HG02610 (cell line): ENCODE measurements around the gene MAP3K4.
"Not testable (repeated sequence)": the region's sequence is repeated elsewhere in the genome, so short reads cannot be mapped to it uniquely, and the experiment has no call there.

Source experiments
- ATAC-seq: cut with Tn5 transposase; IDR thresholded peaks from one replicate; pipeline ENCODE4 v1.9.1; 2021; ENCODE audit warnings: mild to moderate bottlenecking, moderate library complexity; ENCODE audit not compliant: unreplicated experiment

The MAP3K4 gene

DNA sequence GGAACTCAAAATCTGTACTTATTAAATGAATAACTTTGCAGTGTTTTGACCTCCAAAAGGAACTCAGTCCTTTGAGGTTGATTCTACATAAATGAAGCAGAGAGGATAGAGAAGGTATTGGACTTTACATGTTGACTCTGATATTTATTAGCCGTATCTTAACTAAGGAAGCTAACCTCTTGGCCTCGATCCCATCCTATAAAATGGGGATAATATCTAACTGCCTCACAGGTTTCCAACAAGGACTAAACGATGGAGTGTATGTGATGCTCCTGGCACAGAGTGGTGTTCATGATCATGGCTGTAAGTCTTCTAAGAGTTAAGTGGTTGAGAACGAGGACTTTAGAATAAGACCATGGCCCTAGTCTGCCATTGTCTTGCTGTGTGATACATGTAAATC lies 24.2 kb upstream of the MAP3K4 start:
- ATAC-seq: no peak

DNA sequence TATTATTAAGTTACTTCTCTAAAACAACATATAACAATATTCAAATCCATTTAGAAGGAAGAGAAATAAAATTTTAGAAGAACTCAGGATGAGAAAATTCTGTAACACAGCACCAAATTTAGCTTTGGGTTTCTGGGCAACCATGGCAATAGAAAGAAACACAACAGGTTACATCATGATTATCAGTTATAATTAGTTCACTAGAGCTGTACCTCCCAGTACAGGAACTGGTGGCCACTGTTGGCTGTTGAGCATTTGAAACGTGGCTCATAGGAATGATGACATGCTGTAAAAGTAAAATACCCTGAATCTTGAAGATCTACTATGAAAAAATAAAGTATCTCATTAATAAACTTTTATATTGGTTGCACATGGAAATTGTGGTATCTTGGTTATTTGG lies 23.7 kb upstream of the MAP3K4 start:
- no peak for ATAC-seq

GRCh38 chr6:160971171-160971570 lies 20.4 kb upstream of the MAP3K4 start:
- no peak for ATAC-seq

- ATAC-seq: no peak
Measured at GRCh38 chr6:160972111-160972510, 19.5 kb upstream of the MAP3K4 start.

GRCh38 chr6:160972594-160972993 lies 19.0 kb upstream of the MAP3K4 start:
- not testable (repeated sequence) for ATAC-seq

DNA sequence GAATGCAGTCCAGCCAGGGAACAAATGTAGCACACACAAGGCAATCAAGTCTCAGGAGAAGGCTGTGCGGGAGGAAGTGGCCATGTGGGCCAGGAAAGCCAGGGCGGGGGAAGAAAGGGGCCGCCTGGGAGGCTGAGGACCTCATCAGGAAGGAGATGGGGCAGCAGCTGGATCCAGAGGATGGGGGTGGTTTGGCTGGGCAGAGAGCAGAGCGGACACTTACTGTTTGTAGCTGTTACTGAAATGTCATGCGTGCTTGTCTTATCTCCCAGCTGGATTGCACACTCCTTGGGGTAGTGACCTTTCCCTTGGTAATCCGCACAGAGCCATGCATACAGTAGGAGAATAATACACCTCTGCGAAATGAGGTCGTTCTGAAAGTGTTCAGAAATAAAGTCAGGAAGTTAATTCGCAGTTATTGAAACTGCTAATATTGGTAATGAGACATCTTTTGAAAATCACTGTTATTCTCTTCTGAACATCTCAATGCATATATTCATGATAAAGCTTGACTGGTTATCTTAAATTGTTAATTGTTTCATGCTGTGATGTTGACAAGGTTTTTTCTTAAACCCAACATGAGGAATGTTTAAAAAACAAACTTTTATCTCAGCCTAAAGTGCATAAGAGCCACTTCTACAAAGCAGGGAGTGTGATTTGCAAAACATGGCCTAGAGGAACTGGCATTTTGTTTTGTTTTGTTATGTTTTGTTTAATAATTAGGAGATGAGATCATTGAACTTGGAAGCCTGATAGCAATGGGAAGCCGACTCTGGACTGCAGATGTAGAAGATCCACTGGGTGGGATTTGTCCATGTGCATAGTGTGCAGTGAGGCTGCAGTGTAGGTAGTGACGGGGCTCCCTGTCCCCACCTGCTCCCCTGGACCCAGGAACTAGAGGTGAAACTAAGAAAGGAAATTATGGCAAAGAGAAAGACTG lies 18.0 kb upstream of the MAP3K4 start:
- no peak for ATAC-seq

- ATAC-seq: no peak
Measured at GRCh38 chr6:160974304-160974771, 17.2 kb upstream of the MAP3K4 start.

GRCh38 chr6:160975162-160975561 lies 16.4 kb upstream of the MAP3K4 start:
- no peak for ATAC-seq

DNA sequence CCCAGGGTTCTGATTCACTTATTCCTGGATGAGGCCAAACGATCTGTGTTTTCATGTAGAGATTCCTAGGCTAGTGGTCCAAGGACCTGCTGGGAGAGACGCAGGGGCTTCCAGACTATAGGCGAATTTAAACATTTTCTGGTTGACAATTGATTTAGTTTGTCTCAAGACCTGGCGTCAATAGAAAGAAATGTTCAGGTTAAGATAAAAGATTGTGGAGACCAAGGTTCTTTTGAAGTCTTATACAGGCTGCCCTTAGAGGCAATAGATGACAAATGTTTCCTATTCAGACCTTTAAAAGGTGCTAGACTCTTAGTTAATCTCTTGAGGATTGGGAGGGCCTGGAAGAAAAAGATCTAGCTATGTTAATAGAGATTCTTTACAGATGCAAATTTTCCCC lies 15.6 kb upstream of the MAP3K4 start:
- ATAC-seq: not testable (repeated sequence)

GRCh38 chr6:160978141-160978901 lies 13.2 kb upstream of the MAP3K4 start:
- no peak for ATAC-seq

- ATAC-seq: no peak
Measured at GRCh38 chr6:160979061-160979708, 12.4 kb upstream of the MAP3K4 start.

DNA sequence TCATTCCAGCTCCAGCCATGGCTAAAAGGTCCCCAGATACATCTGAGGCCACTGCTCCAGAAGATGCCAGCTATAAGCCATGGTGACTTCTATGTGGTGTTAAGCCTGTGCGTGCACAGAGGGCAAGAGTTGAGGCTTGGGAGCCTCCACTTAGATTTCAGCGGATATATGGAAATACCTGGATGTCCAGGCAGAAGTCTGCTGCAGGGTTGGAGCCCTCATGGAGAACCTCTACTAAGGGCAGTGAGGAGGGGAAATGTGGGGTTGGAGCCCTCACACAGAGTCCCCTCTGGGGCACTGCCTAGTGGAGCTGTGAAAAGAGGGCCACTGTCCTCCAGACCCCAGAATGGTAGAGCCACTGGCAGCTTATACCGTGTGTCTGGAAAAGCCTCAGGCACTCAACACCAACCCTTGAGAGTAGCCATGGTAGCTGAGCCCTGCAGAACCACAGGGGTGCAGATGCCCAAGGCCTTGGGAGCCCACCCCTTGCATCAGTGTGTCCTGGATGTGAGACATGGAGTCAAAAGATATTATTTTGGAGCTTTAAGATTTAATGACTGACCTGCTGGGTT lies 8.1 kb upstream of the MAP3K4 start:
- ATAC-seq: not testable (repeated sequence)

DNA sequence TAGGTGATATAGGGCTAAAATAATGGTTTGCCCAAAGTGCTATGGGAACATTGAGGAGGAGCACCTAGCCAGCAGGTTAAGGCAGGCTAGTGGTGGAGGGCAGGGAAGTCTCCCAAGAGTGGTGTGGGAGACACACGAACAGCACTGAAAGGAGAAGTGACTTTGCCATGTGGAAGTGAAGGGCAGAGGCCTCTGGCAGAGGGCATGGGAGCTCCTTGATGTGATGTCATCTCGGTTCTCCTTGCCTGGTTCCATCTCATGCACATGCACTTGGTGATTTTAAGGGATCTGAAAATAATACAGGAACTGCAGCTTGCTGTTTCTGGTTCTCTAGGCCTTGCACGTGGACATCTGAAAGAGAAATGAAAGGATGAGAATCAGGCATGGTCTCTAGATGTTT lies 4.7 kb upstream of the MAP3K4 start:
- no peak for ATAC-seq

DNA sequence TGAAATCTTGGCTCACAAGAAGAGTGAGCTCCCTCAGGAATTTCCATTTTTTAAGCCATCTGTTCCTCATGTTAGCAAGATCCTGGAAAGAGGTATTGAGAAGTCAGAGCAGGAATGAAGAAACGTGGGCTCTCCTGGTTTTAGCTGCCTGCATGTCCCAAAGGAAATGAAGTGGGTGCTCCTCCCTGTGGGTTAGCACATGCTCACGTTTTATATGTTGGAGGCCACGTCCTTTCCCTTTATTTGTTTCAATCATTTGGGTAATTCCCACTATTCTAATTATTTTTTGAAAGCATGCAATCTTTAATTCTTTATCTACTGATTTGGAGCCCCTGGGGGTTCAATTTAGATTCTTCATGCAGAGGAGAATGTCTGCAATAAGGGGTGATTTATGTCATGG lies 4.3 kb upstream of the MAP3K4 start:
- no peak for ATAC-seq

GRCh38 chr6:160990847-160991405 lies 643 bp upstream of the MAP3K4 start:
- ATAC-seq: no peak

GRCh38 chr6:160992061-160992979 lies 751 bp downstream of the MAP3K4 start:
- peak; percentile 53 for ATAC-seq

DNA sequence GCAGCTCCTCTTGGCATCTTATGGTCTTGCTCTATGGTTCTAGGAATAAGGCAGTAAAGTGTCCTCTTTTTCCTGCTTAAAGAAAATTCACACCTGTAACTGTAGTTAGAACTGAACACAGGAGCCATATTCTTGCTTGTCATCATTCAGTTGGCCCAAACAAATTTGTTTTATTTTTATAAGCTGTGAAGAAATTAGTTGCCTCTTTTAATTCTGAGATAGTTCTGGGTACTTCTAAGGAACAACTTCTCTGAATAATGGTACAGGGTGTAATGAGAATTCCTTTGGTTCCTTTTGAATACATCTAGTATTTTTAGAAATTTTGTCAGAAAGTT lies 1.4 kb downstream of the MAP3K4 start:
- no peak for ATAC-seq

GRCh38 chr6:160995271-160995670 lies 3.7 kb downstream of the MAP3K4 start:
- ATAC-seq: no peak

GRCh38 chr6:160996131-160996601 lies 4.6 kb downstream of the MAP3K4 start:
- ATAC-seq: no peak

DNA sequence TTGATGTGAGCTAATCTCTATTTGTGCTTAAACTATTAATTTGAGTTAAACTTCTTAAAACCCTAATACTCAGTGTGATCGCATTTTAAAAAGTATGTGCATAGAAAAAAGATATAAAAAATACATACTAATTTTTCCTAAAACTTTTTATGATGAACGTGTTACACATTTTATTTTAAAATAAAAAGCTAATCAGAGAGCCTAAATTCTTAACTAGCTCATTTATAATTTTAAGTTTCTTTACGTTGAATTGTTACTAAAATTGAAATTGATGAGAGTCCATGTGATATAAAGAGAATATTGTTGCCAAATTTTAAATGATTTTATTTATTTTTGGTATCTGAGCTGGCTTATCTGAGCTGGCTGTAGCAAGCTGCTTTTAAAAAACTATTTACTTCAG lies 6.6 kb downstream of the MAP3K4 start:
- ATAC-seq: no peak
